ENCODE results near the gene SKOR2. TPM values are rescaled to one million over a fixed set of nuclear protein-coding genes. Genes with fewer than 3 reads are reported as not detected.

Gene SKOR2
- total and polyA plus RNA-seq, 5 donors from 2014 or later: not detected

GRCh38 chr18:47285456-47285855 is 34.0 kb upstream of the SKOR2 start:
- Mint-ChIP-seq H3K27ac (no peak overlapping the region), H3K27me3 (peaks cover 12% of the 10 kb centered on the region), H3K9me3 (peaks cover 0 to 2% (median 0%) of the 10 kb centered on the region in 7 donors), H3K4me3 (no peak overlapping the region), H3K4me1 (no peaks in the 10 kb centered on the region), H3K36me3 (no peaks in the 10 kb centered on the region)
- Histone ChIP-seq H3K27ac (ENCODE audit: insufficient read depth, low read length, poor library complexity, severe bottlenecking) (no peak overlapping the region), H3K4me1 (ENCODE audit: control insufficient read depth, insufficient read depth, low read length, poor library complexity, severe bottlenecking) (no peaks in the 10 kb centered on the region), H3K4me3 (ENCODE audit: low read depth, low read length) (no peak overlapping the region), H3K36me3 (ENCODE audit: control insufficient read depth, insufficient read depth, low read length) (no peaks in the 10 kb centered on the region), H3K27me3 (ENCODE audit: control insufficient read depth, insufficient read depth, low read length) (no peaks in the 10 kb centered on the region), H3K9me3 (ENCODE audit: control insufficient read depth in 2 of 2, low read length in 2 of 2) (no peaks in the 10 kb centered on the region)
- ATAC-seq (ENCODE audit: low read depth in 2 of 2): no peak
- no peak for DNase-seq

GRCh38 chr18:47284721-47285395 is 33.4 kb upstream of the SKOR2 start:
- H3K9me3 Mint-ChIP-seq: peaks cover 0 to 2% (median 0%) of the 10 kb centered on the region in 7 donors

GRCh38 chr18:47283476-47283875 is 32.0 kb upstream of the SKOR2 start:
- no peak overlapping the region for H3K4me3 ChIP-seq (ENCODE audit: low read depth, low read length)
- no peak overlapping the region for H3K27ac Mint-ChIP-seq
- no peaks in the 10 kb centered on the region for H3K4me1 ChIP-seq (ENCODE audit: control insufficient read depth, insufficient read depth, low read length, poor library complexity, severe bottlenecking)
- peaks cover 4% of the 10 kb centered on the region for H3K27me3 Mint-ChIP-seq
- ATAC-seq (ENCODE audit: low read depth in 2 of 2) (no peak), DNase-seq (peak in 1 of 3 donors; percentile 12)
- no peaks in the 10 kb centered on the region for H3K9me3 ChIP-seq (ENCODE audit: control insufficient read depth in 2 of 2, low read length in 2 of 2)
- H3K4me3 Mint-ChIP-seq: no peak overlapping the region
- H3K36me3 ChIP-seq (ENCODE audit: control insufficient read depth, insufficient read depth, low read length): no peaks in the 10 kb centered on the region
- no peaks in the 10 kb centered on the region for H3K27me3 ChIP-seq (ENCODE audit: control insufficient read depth, insufficient read depth, low read length)
- no peak overlapping the region for H3K27ac ChIP-seq (ENCODE audit: insufficient read depth, low read length, poor library complexity, severe bottlenecking)
- H3K36me3 Mint-ChIP-seq: no peaks in the 10 kb centered on the region
- H3K9me3 Mint-ChIP-seq: peaks cover 0 to 2% (median 0%) of the 10 kb centered on the region in 7 donors
- no peaks in the 10 kb centered on the region for H3K4me1 Mint-ChIP-seq

More at GRCh38 chr18:47284721-47285395, 33.4 kb upstream of the SKOR2 start:
- H3K27ac ChIP-seq (ENCODE audit: insufficient read depth, low read length, poor library complexity, severe bottlenecking): no peak overlapping the region
- Mint-ChIP-seq H3K27me3 (peaks cover 8% of the 10 kb centered on the region), H3K4me3 (no peak overlapping the region), H3K4me1 (no peaks in the 10 kb centered on the region), H3K36me3 (no peaks in the 10 kb centered on the region), H3K27ac (no peak overlapping the region)
- DNase-seq: no peak
- H3K9me3 ChIP-seq (ENCODE audit: control insufficient read depth in 2 of 2, low read length in 2 of 2): no peaks in the 10 kb centered on the region
- H3K36me3 ChIP-seq (ENCODE audit: control insufficient read depth, insufficient read depth, low read length): no peaks in the 10 kb centered on the region
- H3K4me3 ChIP-seq (ENCODE audit: low read depth, low read length): no peak overlapping the region
- no peaks in the 10 kb centered on the region for H3K4me1 ChIP-seq (ENCODE audit: control insufficient read depth, insufficient read depth, low read length, poor library complexity, severe bottlenecking)
- no peak for ATAC-seq (ENCODE audit: low read depth in 2 of 2)
- H3K27me3 ChIP-seq (ENCODE audit: control insufficient read depth, insufficient read depth, low read length): no peaks in the 10 kb centered on the region

GRCh38 chr18:47280121-47280520 is 28.7 kb upstream of the SKOR2 start:
- peaks cover 2% of the 10 kb centered on the region for H3K27me3 Mint-ChIP-seq
- no peak overlapping the region for H3K27ac ChIP-seq (ENCODE audit: insufficient read depth, low read length, poor library complexity, severe bottlenecking)
- H3K36me3 Mint-ChIP-seq: no peaks in the 10 kb centered on the region
- no peak overlapping the region for H3K27ac Mint-ChIP-seq
- no peaks in the 10 kb centered on the region for H3K36me3 ChIP-seq (ENCODE audit: control insufficient read depth, insufficient read depth, low read length)
- ATAC-seq (ENCODE audit: low read depth in 2 of 2): no peak
- no peaks in the 10 kb centered on the region for H3K27me3 ChIP-seq (ENCODE audit: control insufficient read depth, insufficient read depth, low read length)
- no peaks in the 10 kb centered on the region for H3K4me1 Mint-ChIP-seq
- H3K4me3 ChIP-seq (ENCODE audit: low read depth, low read length): no peak overlapping the region
- no peak overlapping the region for H3K4me3 Mint-ChIP-seq
- H3K9me3 ChIP-seq (ENCODE audit: control insufficient read depth in 2 of 2, low read length in 2 of 2): no peaks in the 10 kb centered on the region
- no peaks in the 10 kb centered on the region for H3K4me1 ChIP-seq (ENCODE audit: control insufficient read depth, insufficient read depth, low read length, poor library complexity, severe bottlenecking)
- DNase-seq: no peak
- peaks cover 0 to 4% (median 0%) of the 10 kb centered on the region in 7 donors for H3K9me3 Mint-ChIP-seq

- H3K27me3 Mint-ChIP-seq: peaks cover 17% of the 10 kb centered on the region
- H3K9me3 Mint-ChIP-seq: peaks cover 0 to 4% (median 0%) of the 10 kb centered on the region in 7 donors
- Histone ChIP-seq H3K9me3 (ENCODE audit: control insufficient read depth in 2 of 2, low read length in 2 of 2) (no peaks in the 10 kb centered on the region), H3K4me3 (ENCODE audit: low read depth, low read length) (no peak overlapping the region), H3K4me1 (ENCODE audit: control insufficient read depth, insufficient read depth, low read length, poor library complexity, severe bottlenecking) (no peaks in the 10 kb centered on the region), H3K27ac (ENCODE audit: insufficient read depth, low read length, poor library complexity, severe bottlenecking) (no peak overlapping the region), H3K27me3 (ENCODE audit: control insufficient read depth, insufficient read depth, low read length) (no peaks in the 10 kb centered on the region), H3K36me3 (ENCODE audit: control insufficient read depth, insufficient read depth, low read length) (no peaks in the 10 kb centered on the region)
- no peak for ATAC-seq (ENCODE audit: low read depth in 2 of 2)
- no peaks in the 10 kb centered on the region for H3K36me3 Mint-ChIP-seq
- no peak overlapping the region for H3K4me3 Mint-ChIP-seq
- no peak overlapping the region for H3K27ac Mint-ChIP-seq
- H3K4me1 Mint-ChIP-seq: no peaks in the 10 kb centered on the region
- DNase-seq: no peak
Observed at GRCh38 chr18:47274961-47275360, 23.5 kb upstream of the SKOR2 start.

- ATAC-seq (ENCODE audit: low read depth in 2 of 2) (no peak), DNase-seq (no peak)
- no peak overlapping the region for H3K27ac ChIP-seq (ENCODE audit: insufficient read depth, low read length, poor library complexity, severe bottlenecking)
- H3K27me3 ChIP-seq (ENCODE audit: control insufficient read depth, insufficient read depth, low read length): peaks cover 23% of the 10 kb centered on the region
- Mint-ChIP-seq H3K27ac (no peak overlapping the region), H3K36me3 (no peaks in the 10 kb centered on the region), H3K9me3 (peaks cover 0 to 6% (median 0%) of the 10 kb centered on the region in 7 donors), H3K27me3 (peaks cover 59% of the 10 kb centered on the region), H3K4me3 (no peak overlapping the region), H3K4me1 (peaks cover 0 to 5% (median 0%) of the 10 kb centered on the region in 4 donors)
- H3K9me3 ChIP-seq (ENCODE audit: control insufficient read depth in 2 of 2, low read length in 2 of 2): no peaks in the 10 kb centered on the region
- no peaks in the 10 kb centered on the region for H3K36me3 ChIP-seq (ENCODE audit: control insufficient read depth, insufficient read depth, low read length)
- no peak overlapping the region for H3K4me3 ChIP-seq (ENCODE audit: low read depth, low read length)
- H3K4me1 ChIP-seq (ENCODE audit: control insufficient read depth, insufficient read depth, low read length, poor library complexity, severe bottlenecking): no peaks in the 10 kb centered on the region
Observed at GRCh38 chr18:47265197-47265596, 13.7 kb upstream of the SKOR2 start.

GRCh38 chr18:47264308-47264700 is 12.8 kb upstream of the SKOR2 start:
- Histone ChIP-seq H3K9me3 (ENCODE audit: control insufficient read depth in 2 of 2, low read length in 2 of 2) (no peaks in the 10 kb centered on the region), H3K27me3 (ENCODE audit: control insufficient read depth, insufficient read depth, low read length) (peaks cover 23% of the 10 kb centered on the region), H3K36me3 (ENCODE audit: control insufficient read depth, insufficient read depth, low read length) (no peaks in the 10 kb centered on the region), H3K27ac (ENCODE audit: insufficient read depth, low read length, poor library complexity, severe bottlenecking) (no peak overlapping the region), H3K4me1 (ENCODE audit: control insufficient read depth, insufficient read depth, low read length, poor library complexity, severe bottlenecking) (no peaks in the 10 kb centered on the region), H3K4me3 (ENCODE audit: low read depth, low read length) (no peak overlapping the region)
- Mint-ChIP-seq H3K36me3 (no peaks in the 10 kb centered on the region), H3K27ac (no peak overlapping the region), H3K4me3 (no peak overlapping the region), H3K27me3 (peaks cover 67% of the 10 kb centered on the region), H3K9me3 (peaks cover 0 to 7% (median 1%) of the 10 kb centered on the region in 7 donors), H3K4me1 (peaks cover 0 to 5% (median 0%) of the 10 kb centered on the region in 4 donors)
- no peak for DNase-seq
- no peak for ATAC-seq (ENCODE audit: low read depth in 2 of 2)

Data from CD4-positive, CD25-positive, alpha-beta regulatory T cell (primary cell).